BE2C (cell line): ENCODE data around the gene GAS7.

Experiments used
- DNase-seq: peaks from one replicate; pipeline ENCODE4 v3.0.0-alpha.2; 2020
- H3K27me3 ChIP-seq: fragments of 250-450 bp; sonication (Bioruptor Pico); 2 replicates; pipeline ENCODE4 v1.5.1; 2020; ENCODE audit warnings: mild to moderate bottlenecking
- H3K36me3 ChIP-seq: fragments of 250-450 bp; sonication (Bioruptor Pico); 2 replicates; pipeline ENCODE4 v1.5.1; 2020; ENCODE audit warnings: mild to moderate bottlenecking
- H3K4me1 ChIP-seq: fragments of 250-450 bp; sonication (Bioruptor Pico); 2 replicates; pipeline ENCODE4 v1.5.1; 2020
- H3K4me3 ChIP-seq: 2 replicates; pipeline ENCODE4 v1.5.1; 2011; ENCODE audit warnings: low read depth, low read length
- H3K9me3 ChIP-seq: fragments of 250-450 bp; sonication (Bioruptor Pico); 2 replicates; pipeline ENCODE4 v1.5.1; 2020
- TF ChIP-seq, protein P1 (sequence below): IDR thresholded peaks from 2 replicates; pipeline ENCODE4 v1.5.1; 2012; ENCODE audit warnings: mild to moderate bottlenecking, low read depth, low read length

GAS7 gene

DNA sequence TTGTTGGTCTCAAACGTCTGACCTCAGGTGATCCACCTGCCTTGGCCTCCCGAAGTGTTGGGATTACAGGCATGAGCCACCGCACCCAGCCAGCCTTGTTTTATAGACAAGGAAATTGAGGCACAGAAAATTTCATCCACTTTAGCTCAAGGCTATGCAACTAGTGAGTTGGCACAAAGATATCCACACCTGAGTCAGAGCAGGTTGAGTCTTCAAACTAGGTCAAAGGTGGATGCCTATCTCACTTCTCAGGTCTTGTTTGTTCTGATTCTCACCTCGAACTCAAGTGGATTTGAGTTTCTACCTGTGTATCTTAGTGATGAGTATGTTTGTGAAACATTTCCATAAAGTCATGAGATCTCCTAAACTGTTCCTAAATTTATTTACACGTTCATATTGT lies 35.6 kb upstream of the GAS7 start:
- no peak for DNase-seq
- TF ChIP-seq, protein P1, sequence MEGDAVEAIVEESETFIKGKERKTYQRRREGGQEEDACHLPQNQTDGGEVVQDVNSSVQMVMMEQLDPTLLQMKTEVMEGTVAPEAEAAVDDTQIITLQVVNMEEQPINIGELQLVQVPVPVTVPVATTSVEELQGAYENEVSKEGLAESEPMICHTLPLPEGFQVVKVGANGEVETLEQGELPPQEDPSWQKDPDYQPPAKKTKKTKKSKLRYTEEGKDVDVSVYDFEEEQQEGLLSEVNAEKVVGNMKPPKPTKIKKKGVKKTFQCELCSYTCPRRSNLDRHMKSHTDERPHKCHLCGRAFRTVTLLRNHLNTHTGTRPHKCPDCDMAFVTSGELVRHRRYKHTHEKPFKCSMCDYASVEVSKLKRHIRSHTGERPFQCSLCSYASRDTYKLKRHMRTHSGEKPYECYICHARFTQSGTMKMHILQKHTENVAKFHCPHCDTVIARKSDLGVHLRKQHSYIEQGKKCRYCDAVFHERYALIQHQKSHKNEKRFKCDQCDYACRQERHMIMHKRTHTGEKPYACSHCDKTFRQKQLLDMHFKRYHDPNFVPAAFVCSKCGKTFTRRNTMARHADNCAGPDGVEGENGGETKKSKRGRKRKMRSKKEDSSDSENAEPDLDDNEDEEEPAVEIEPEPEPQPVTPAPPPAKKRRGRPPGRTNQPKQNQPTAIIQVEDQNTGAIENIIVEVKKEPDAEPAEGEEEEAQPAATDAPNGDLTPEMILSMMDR = no peak
- H3K4me1 ChIP-seq = no peaks in the 10 kb centered on the region
- H3K9me3 ChIP-seq = no peaks in the 10 kb centered on the region
- no peaks in the 10 kb centered on the region for H3K27me3 ChIP-seq
- no peak overlapping the region for H3K4me3 ChIP-seq
- H3K36me3 ChIP-seq = no peaks in the 10 kb centered on the region

GRCh38 chr17:10233161-10233560 lies 34.8 kb upstream of the GAS7 start:
- Histone ChIP-seq H3K36me3 (no peaks in the 10 kb centered on the region), H3K27me3 (no peaks in the 10 kb centered on the region), H3K9me3 (no peaks in the 10 kb centered on the region), H3K4me3 (no peak overlapping the region), H3K4me1 (no peaks in the 10 kb centered on the region)
- no peak for DNase-seq
- TF ChIP-seq, protein P1 = no peak

- Histone ChIP-seq H3K4me3 (no peak overlapping the region), H3K36me3 (no peaks in the 10 kb centered on the region), H3K27me3 (no peaks in the 10 kb centered on the region), H3K4me1 (no peaks in the 10 kb centered on the region), H3K9me3 (no peaks in the 10 kb centered on the region)
- TF ChIP-seq, protein P1 = no peak
- DNase-seq = no peak
Observed at GRCh38 chr17:10229181-10229580, 30.8 kb upstream of the GAS7 start.

GRCh38 chr17:10226930-10227695 lies 28.7 kb upstream of the GAS7 start:
- H3K36me3 ChIP-seq = no peaks in the 10 kb centered on the region
- DNase-seq = peak; percentile 4
- H3K9me3 ChIP-seq = no peaks in the 10 kb centered on the region
- H3K4me3 ChIP-seq = no peak overlapping the region
- no peaks in the 10 kb centered on the region for H3K27me3 ChIP-seq
- TF ChIP-seq, protein P1 = peak; percentile 29
- H3K4me1 ChIP-seq = no peaks in the 10 kb centered on the region

DNA sequence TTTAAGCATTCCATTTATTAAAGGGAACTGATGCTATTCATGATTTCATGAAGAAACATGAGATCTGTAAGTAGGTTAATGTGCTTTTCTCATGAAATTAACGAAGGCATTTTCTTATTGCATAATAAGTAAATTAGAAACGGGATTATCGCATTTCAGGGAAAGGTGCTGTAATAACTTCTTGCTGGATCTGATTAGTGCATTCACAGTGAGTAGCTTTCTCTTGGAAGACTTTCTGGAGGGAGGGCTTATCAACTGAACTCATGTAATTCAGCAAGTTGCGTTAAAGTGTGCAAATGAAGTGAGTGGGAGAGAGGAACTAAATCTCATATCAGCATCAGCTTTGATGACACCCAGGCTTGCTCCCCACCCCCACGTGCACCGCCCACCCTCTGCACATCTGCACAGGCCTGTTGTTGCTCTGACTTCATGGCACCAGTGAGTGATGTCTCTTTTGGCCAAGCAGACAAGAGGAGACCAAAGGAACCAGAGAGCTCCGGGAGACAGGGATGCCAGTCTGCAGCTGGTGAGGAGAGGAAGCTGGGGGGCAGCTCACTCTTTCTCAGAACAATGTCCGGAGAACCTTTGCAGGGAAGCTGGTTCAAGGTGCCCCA lies 26.3 kb upstream of the GAS7 start:
- DNase-seq = no peak
- TF ChIP-seq, protein P1 = no peak
- H3K4me1 ChIP-seq = no peaks in the 10 kb centered on the region
- H3K9me3 ChIP-seq = no peaks in the 10 kb centered on the region
- no peaks in the 10 kb centered on the region for H3K27me3 ChIP-seq
- no peaks in the 10 kb centered on the region for H3K36me3 ChIP-seq
- H3K4me3 ChIP-seq = no peak overlapping the region

- DNase-seq = no peak
- H3K9me3 ChIP-seq = no peaks in the 10 kb centered on the region
- no peaks in the 10 kb centered on the region for H3K36me3 ChIP-seq
- H3K27me3 ChIP-seq = no peaks in the 10 kb centered on the region
- TF ChIP-seq, protein P1 = no peak
- H3K4me3 ChIP-seq = no peak overlapping the region
- H3K4me1 ChIP-seq = no peaks in the 10 kb centered on the region
Observed at GRCh38 chr17:10219193-10219592, 20.8 kb upstream of the GAS7 start.
